ENCODE data around the gene APBB2.

DNA sequence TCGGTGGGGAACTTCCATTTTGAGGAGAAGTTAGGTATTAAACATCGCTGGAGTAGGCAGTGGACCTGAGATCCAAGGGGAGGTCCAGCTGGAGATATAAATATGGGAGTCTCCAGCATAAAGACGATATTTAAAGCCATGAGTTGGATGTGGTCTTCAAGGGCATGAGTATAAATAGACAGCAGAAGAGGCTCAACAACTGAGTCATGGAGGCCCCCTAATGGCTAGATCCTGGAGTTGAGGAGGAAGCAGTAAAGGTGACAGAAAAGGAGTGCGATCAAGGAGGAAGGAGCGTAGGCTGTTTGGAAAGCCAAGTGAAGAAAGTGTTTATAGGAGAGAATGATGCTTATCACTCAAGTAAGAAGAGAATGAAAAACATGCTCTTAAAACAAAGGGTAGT is 18.1 kb upstream of the APBB2 start:
- TF ChIP-seq, protein P1, sequence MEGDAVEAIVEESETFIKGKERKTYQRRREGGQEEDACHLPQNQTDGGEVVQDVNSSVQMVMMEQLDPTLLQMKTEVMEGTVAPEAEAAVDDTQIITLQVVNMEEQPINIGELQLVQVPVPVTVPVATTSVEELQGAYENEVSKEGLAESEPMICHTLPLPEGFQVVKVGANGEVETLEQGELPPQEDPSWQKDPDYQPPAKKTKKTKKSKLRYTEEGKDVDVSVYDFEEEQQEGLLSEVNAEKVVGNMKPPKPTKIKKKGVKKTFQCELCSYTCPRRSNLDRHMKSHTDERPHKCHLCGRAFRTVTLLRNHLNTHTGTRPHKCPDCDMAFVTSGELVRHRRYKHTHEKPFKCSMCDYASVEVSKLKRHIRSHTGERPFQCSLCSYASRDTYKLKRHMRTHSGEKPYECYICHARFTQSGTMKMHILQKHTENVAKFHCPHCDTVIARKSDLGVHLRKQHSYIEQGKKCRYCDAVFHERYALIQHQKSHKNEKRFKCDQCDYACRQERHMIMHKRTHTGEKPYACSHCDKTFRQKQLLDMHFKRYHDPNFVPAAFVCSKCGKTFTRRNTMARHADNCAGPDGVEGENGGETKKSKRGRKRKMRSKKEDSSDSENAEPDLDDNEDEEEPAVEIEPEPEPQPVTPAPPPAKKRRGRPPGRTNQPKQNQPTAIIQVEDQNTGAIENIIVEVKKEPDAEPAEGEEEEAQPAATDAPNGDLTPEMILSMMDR (IDR thresholded peaks at IDR 0.05; ENCODE audit: low read depth, low read length, poor library complexity, severe bottlenecking), result peak; percentile 67
- no peak for TF ChIP-seq EZH2phosphoT487 (IDR thresholded peaks at IDR 0.05; ENCODE audit: borderline replicate concordance, low read length)

All from DOHH2 (cell line).